ENCODE results near the gene ZNF764.

- TF ChIP-seq, protein P1, sequence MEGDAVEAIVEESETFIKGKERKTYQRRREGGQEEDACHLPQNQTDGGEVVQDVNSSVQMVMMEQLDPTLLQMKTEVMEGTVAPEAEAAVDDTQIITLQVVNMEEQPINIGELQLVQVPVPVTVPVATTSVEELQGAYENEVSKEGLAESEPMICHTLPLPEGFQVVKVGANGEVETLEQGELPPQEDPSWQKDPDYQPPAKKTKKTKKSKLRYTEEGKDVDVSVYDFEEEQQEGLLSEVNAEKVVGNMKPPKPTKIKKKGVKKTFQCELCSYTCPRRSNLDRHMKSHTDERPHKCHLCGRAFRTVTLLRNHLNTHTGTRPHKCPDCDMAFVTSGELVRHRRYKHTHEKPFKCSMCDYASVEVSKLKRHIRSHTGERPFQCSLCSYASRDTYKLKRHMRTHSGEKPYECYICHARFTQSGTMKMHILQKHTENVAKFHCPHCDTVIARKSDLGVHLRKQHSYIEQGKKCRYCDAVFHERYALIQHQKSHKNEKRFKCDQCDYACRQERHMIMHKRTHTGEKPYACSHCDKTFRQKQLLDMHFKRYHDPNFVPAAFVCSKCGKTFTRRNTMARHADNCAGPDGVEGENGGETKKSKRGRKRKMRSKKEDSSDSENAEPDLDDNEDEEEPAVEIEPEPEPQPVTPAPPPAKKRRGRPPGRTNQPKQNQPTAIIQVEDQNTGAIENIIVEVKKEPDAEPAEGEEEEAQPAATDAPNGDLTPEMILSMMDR (IDR thresholded peaks at IDR 0.05) = no peak
- TF ChIP-seq POLR2A (IDR thresholded peaks at IDR 0.05) = no peak
- no peak for TF ChIP-seq EP300 (IDR thresholded peaks at IDR 0.05)
Observed at GRCh38 chr16:30565526-30565925, 7.4 kb upstream of the ZNF764 start.

Data from ovary (tissue), 3 donors.